ENCODE data around the gene RMRP.

RMRP gene

GRCh38 chr9:35657546-35658136 is at the start of gene RMRP:
RMRP (minus strand) TSS chr9:35658019.
- peak; percentile 99 for DNase-seq (ENCODE audit: low read depth)
- TF ChIP-seq, protein P1, sequence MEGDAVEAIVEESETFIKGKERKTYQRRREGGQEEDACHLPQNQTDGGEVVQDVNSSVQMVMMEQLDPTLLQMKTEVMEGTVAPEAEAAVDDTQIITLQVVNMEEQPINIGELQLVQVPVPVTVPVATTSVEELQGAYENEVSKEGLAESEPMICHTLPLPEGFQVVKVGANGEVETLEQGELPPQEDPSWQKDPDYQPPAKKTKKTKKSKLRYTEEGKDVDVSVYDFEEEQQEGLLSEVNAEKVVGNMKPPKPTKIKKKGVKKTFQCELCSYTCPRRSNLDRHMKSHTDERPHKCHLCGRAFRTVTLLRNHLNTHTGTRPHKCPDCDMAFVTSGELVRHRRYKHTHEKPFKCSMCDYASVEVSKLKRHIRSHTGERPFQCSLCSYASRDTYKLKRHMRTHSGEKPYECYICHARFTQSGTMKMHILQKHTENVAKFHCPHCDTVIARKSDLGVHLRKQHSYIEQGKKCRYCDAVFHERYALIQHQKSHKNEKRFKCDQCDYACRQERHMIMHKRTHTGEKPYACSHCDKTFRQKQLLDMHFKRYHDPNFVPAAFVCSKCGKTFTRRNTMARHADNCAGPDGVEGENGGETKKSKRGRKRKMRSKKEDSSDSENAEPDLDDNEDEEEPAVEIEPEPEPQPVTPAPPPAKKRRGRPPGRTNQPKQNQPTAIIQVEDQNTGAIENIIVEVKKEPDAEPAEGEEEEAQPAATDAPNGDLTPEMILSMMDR (conservative IDR thresholded peaks at IDR 0.05; ENCODE audit: control insufficient read depth, insufficient read depth, low read depth, low read length), result no peak

GRCh38 chr9:35706951-35707350 is 49.1 kb upstream of the RMRP start:
- no peak for DNase-seq (ENCODE audit: low read depth)
- TF ChIP-seq, protein P1 (conservative IDR thresholded peaks at IDR 0.05; ENCODE audit: control insufficient read depth, insufficient read depth, low read depth, low read length), result no peak
- no peak overlapping the region for H3K4me3 ChIP-seq (ENCODE audit: control insufficient read depth, low read depth, low read length)

More at GRCh38 chr9:35657546-35658136, at the start of gene RMRP:
- H3K4me3 ChIP-seq (ENCODE audit: control insufficient read depth, low read depth, low read length), result peak within 1 kb of the TSS; percentile 84

- no peak for DNase-seq (ENCODE audit: low read depth)
- TF ChIP-seq, protein P1 (conservative IDR thresholded peaks at IDR 0.05; ENCODE audit: control insufficient read depth, insufficient read depth, low read depth, low read length), result no peak
- H3K4me3 ChIP-seq (ENCODE audit: control insufficient read depth, low read depth, low read length), result no peak overlapping the region
Measured at GRCh38 chr9:35705836-35706430, 48.1 kb upstream of the RMRP start.

DNA sequence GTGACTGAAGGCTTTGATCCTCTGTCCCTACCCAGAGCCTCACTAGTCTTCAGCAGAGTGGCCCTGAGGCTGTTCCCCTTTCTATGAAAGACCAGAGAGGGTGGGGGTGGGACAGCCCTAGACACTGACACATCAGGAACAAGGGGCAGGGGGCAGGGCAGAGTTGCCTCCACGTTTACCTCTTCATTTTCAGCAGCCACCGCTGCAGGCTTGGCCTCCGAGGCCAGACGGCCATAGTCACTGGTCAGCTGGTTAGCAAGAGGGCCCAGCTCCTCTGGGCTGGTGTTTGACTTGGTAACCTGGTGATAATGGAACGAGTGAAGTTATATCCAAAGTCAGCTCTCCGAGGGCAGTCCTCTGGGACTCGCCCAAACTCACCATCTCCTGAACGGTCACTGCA is 47.6 kb upstream of the RMRP start:
- TF ChIP-seq, protein P1 (conservative IDR thresholded peaks at IDR 0.05; ENCODE audit: control insufficient read depth, insufficient read depth, low read depth, low read length), result no peak
- no peak overlapping the region for H3K4me3 ChIP-seq (ENCODE audit: control insufficient read depth, low read depth, low read length)
- DNase-seq (ENCODE audit: low read depth), result no peak

- TF ChIP-seq, protein P1 (conservative IDR thresholded peaks at IDR 0.05; ENCODE audit: control insufficient read depth, insufficient read depth, low read depth, low read length), result no peak
- DNase-seq (ENCODE audit: low read depth), result no peak
- H3K4me3 ChIP-seq (ENCODE audit: control insufficient read depth, low read depth, low read length), result no peak overlapping the region
Measured at GRCh38 chr9:35703906-35704672, 46.3 kb upstream of the RMRP start.

DNA sequence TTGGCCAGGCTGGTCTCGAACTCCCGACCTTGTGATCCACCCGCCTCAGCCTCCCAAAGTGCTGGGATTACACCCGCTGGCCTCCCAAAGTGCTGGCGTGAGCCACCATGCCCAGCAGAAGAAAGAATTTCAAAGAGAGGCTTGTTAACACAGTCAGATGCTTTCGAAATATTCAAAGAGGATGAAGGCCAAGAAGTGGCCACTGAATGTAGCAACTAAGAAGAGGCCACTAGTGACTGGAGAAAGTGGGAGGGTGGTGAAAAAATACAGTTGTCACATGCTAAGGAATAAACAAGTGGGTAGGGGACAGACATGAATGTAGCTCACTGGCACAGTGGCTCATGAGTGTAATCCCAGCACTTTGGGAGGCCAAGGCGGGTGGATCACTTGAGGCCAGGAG is 44.9 kb upstream of the RMRP start:
- H3K4me3 ChIP-seq (ENCODE audit: control insufficient read depth, low read depth, low read length), result no peak overlapping the region
- TF ChIP-seq, protein P1 (conservative IDR thresholded peaks at IDR 0.05; ENCODE audit: control insufficient read depth, insufficient read depth, low read depth, low read length), result no peak
- no peak for DNase-seq (ENCODE audit: low read depth)
